Activated gamma-delta T cell treated with anti-CD3 and anti-CD28 coated beads, Interleukin-2, amount 50 U/mL, for 16 hours (primary cell): Measurements from ENCODE around the gene APOB.

Experiments
- DNase-seq: peaks from one replicate; pipeline ENCODE4 v3.0.0-alpha.2; 2020; ENCODE audit warnings: low read depth

Gene APOB

DNA sequence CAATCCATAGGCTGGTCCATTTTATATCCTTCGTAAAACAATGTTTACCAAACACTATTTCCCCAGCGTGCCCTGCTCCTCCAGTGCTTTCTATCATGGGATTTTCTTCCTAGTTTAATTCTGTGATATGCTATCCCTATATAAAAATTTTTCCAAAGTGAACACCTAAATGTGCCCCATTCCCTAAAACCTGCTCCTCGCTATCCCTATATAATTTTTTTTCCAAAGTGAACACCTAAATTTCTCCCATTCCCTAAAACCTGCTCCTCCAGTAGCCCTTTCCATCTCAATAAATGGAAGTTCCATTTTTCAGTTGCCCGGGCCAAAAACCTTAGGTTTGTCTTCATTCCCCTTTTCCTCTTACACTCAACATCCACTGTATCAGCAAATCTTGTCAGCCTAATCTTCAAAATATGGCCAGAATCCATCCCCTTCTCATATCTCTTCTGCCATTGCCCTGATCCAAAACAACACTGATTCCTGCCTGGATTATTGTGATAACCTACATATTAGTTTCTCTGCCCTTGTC is 26.1 kb downstream of the APOB start:
- no peak for DNase-seq

DNA sequence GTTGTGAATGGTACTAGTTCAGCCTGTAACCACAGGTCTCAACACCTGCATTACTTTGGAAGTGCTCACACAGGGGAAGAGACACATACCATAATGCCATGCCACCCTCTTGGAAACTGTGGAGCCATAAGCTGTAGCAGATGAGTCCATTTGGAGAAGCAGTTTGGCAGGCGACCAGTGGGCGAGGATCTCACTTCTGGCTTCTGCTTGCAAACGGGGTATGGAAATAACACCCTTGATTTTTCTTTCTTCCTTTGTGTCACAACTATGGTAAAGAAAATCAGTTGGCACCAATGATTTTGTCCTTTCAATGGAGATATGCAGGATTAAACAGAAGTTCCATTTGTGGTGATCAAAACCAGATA is 28.6 kb downstream of the APOB start:
- DNase-seq = no peak

DNA sequence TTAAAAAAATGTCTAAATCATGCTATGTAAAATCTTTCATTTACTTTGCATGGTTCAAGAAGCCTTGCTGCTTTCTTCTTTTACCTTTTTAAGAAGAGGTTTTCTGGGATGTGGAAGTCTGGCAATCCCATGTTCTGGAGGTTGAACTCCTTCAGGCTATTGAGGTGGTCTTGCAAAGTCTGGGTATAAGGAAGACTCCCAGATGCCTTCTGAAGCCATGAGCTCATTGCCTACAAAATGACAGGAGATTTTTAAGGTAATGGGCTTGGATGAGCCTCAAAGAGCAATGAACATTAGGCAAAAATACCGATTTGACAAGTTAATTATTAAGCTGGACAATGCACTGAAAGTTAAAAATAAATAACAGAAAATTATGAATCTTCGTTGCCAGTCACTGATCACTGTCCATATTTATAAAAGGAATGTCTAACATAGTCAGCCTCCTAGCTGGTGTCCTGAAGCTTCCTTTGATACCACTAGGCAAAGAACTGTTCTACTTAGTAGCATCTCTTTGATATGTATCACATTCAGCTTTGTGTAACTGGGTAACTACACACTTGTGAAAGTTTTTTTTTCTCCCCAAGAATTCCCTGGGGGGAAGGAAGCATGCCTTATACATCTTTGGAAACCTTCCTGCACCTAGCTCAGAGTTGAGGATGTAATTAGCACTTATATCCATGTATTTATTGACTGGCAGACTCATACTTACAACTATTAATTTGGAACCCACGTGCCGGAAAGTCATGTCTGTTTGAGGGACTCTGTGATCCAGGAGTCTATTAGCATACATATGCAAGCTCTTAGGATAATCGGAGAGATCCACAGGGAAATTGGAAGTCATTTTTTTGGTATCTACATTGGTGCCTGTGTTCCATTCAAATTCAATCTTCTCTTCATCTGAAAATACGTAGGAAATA is 29.3 kb downstream of the APOB start:
- no peak for DNase-seq

DNA sequence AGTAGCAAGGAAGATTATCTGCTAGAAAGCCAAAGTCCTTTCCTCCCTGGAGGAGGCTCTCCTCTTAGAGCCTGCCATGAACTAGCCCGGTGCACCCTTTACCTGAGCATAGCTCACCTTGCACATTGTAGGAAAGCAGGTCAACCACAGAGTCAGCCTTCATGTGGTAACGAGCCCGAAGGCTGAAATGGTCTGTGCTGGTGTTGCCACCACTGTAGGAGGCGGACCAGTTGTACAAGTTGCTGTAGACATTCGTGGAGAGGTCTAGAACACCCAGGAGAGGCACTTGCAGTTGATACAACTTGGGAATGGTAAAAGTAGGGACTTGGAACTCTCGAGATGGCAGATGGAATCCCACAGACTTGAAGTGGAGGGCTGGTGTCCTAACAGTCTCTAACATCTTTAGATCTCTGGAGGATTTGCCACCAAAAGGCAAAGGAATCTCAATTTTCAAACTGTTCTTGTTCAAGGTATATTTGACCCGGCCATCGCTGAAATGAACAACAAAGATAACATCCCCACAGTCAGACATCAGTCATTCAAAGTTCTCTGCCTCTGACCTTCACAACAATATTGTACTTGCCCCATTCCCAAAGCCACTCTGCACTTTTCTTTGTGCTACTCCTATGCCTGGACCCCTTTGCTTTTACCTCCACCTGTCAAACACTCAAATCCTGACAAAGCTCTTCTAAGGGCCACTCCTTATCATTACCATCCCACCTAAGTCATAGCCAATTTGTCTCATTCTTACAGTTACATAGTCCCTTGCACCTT is 30.6 kb downstream of the APOB start:
- DNase-seq = no peak

DNA sequence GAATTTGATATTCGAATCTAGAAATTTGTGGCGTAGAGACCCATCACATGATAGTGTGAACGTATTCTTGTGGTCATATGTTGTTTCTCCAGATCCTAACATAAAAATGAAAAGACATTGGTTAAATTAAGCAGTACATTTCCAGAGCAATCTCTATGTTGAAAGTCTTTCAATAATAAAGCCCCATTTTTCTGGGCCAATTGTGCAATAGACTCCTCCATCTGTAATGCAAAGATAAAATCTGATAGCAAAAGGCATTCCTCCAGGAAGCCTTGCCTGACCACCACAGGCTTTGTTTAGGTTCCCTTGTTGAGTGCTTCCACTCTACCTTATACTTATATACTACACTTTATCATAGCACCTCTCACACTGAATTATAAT is 31.3 kb downstream of the APOB start:
- no peak for DNase-seq

DNA sequence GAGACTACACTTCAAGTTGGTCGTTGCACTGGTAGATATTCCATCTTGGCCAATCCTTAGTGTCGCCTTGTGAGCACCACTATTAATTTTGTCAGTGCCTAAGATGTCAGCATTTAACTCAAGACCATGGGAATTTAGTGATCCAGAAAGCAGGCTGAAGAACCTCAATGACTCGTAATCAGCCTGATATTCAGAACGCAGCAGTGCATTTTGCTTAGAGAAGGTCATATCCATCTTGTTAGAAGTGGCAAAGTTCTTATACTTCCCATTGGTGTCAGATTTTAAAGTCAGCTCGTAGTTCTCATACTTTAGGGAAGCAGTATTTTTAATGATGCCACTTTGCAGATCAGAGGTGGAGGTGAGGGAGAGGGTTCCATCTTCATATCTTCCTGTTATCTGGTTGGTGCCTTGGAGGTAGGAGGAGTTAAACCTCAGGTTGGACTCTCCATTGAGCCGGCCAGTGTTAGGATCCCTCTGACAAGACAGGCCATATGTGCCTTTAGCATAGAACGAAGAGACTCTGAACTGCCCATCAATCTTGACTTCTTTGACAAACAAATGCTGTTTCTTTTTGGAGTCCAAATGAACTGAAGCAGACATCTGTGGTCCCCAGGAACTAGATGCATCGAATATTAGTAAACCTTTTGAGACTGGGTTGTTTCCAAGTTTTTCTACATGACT is 31.9 kb downstream of the APOB start:
- no peak for DNase-seq

DNA sequence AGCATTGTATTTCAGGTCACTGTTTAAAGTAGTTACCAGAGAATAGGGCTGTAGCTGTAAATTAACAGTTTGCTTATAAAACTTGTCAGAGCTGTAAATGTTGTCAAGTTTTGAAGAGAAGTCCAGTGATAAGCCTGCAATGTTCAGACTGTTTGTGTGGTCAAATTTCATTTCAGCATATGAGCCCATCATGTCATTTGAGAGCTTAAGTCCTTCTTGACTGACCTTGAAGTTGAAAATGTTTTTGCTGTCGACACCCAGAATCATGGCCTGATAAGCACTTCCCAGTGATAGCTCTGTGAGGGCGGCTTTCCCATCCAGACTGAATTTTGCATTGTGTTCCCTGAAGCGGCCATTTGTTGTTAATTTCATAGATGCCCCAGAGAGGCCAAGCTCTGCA is 32.4 kb downstream of the APOB start:
- DNase-seq = no peak

DNA sequence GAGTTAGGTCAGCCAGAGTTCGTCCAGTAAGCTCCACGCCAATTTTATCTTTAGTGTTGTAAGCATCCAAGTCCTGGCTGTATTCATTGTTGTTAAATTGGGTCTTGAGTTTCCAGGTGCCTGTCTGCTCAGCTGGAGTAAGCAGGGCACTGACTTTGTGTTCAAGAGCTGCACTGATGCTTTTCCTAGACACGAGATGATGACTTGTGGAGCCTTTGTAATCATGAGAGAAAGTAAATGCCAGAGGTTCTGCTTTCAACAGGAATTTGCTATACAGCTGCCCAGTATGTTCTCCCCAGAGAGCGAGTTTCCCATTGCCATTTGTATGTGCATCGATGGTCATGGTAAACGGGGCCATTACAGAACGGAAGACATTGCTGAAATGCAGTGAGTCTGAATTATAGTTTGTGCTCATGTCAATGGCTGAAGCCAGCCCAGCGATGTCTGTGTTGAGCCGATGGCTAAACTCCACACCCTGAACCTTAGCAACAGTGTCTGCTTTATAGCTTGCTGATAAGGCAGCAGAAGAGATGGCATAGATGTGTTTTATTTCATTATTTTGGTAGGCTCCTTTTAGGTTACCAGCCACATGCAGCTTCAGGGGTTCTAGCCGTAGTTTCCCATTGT is 32.9 kb downstream of the APOB start:
- DNase-seq = no peak

DNA sequence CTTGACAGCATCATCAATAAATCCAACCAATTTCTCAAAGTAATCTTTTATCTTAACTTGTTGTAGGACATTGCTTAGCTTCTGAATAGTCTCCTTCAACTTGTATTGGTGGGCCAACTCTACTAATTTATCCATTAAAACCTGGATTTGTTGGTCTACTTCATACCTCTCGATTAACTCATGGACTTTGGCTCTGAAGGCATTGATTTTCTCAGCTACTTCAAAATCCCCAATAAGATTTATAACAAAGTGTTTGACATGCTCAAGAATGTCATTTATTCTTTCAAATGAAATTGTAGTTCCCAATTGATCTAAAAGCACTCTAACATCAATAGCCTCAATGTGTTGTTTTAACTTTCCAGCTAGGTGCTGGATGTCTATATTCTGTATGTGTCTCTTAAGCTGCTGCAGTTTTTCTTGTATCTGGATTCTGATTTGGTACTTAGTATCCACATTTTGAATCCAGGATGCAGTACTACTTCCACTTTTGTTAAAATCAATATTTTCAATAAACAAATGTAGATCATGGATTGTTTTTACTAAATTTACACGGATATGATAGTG is 34.1 kb downstream of the APOB start:
- DNase-seq = no peak

DNA sequence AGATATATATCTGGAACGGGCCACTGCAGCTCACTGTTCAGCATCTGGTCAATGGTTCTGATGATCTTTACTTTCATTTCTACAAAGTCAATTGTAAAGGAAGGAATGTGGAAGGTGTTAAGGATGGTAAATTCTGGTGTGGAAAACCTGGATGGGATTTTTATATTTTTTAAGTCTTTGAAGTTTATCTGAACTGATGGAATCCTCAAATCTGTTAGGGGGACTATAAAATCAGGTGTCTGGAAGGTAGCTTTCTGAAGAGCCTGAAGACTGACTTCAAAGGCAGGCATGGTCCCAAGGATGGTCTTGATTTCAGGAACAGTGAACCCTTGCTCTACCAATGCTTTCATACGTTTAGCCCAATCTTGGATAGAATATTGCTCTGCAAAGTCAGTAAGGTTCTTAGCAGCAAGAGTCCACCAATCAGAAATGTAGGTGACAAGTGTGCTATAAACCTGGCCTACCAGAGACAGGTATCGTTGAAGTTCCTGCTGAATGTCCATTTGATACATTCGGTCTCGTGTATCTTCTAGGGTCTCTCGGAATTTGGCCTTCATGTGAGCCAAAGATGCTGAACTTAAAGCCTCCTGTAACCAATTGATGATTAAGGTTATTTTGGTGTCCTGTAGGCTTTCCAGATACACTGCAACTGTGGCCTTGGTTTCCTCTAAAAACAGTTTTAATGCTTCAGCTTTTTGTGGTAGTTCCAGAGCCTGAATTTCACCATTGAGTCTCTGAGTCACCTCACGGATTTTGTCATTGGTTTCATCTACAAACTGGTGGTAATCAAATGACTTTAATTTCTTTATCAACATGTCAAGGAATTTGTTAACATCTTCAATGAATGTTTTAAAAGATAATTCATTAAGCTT is 34.8 kb downstream of the APOB start:
- DNase-seq = no peak

DNA sequence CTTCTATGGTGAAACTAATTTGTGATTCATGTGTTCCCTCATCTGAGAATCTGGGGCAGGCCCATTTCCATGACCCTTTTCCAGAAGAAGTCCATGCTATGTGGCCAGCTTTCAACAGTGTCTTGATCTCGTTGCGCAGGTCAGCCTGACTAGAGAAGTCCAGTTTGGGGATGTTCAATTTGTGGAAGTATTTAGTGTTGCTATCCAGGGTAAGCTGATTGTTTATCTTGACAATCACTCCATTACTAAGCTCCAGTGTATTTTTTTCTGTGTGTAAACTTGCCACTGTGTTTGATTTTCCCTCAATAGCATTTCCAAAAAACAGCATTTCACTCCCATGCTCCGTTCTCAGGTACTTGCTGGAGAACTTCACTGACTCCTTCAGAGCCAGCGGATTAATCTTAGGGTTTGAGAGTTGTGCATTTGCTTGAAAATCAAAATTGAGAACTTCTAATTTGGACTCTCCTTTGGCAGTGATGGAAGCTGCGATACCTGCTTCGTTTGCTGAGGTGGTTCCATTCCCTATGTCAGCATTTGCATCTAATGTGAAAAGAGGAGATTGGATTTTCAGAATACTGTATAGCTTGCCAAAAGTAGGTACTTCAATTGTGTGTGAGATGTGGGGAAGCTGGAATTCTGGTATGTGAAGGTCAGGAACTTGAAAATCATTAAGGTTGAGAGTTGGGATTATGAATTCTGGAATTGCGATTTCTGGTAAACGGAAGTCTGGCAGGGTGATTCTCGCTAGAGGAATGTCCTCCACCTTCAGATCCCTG is 35.7 kb downstream of the APOB start:
- no peak for DNase-seq

DNA sequence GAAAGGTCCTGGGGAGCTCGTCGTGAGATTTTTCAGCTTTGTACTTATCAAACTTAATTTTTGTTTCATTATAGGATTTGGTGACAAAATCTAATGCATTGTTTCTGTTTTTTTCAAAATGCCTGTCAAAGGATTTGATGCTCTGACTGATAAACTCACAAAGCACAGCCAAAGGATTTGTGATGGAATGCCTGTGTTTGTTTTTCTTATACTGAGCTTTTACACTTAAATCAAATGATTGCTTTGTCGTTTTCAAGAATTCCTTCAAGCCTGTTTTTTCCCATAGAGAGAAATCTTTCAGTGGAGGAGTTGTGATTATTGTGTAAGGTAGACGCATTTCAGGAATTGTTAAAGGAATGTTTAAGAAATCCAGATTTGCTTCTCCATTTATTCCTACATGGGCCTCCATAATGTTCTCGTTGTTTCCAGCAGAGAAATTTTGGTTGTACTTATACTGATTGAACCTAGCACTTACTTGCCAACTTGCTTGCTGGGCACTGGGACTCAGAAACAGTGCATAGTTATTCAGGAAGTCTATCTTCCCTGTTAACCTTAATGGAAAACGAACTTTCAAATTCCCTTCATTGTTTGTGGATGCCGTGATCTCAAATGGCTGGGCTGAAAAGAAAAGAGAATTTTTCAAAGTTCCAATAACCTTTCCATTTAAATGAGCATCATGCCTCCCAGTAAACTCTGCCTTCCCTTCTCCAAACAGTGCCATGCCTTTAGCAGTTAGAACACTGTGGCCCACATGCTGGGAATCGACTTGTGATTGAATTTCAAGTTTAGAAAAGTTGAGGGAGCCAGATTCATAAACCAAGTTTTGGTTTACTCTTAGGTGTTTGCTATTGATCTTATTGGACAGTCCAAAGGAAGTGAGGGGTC is 36.5 kb downstream of the APOB start:
- DNase-seq = no peak

DNA sequence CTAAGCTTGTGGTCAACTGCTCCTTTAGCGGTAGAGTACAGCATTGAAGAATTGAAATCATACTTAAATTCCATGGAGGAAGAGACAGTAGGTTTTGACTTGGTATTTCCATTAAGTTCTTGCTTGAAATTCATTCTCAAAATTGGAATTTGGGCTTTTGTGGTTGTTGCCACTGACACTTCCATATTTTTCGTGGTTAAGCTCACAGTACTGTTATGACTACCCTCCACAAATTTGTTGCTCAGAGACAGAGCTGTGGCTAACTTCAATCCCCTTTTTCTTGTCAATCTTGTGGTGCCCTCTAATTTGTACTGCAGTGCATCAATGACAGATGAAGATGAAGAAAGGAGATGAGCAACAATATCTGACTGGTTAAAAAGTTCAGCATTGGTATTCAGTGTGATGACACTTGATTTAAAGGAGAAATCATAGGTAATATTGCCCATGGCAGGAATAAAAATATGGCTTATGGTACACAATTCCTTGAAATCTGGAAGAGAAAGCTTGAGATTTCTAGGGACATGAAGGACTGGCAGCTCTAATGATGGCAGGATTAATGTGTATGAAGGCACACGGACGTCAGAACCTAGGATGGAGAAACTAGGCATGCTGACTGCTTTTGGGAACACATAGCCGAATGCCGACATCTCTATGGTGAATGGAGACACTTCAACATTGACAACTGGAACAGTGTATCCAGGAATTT is 37.3 kb downstream of the APOB start:
- no peak for DNase-seq

DNA sequence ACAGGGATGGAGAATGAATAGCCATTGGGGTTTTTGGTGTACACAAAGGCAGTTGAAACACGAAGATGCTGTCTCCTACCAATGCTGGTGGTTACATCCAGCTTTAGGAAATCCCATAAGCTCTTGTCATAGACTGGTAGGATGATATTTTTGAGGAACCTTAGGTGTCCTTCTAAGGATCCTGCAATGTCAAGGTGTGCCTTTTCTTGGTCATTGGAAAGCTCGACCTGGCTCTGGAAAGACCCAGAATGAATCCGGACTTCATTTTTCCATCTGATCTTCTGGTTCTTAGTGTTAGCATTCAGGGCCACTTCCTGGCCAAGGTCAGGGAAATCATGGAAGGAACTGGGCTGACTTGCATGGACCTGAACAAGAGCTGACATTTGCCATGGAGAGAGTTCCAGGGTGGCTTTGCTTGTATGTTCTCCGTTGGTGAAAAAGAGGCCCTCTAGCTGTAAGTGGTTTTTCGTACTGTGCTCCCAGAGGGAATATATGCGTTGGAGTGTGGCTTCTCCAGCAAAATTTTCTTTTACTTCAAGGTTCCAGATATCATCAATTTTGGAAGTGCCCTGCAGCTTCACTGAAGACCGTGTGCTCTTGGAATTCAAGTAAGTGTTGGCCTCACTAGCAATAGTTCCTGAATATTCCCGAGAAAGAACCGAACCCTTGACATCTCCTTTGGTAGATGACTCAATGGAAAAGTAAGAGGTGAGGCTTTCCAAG is 38.0 kb downstream of the APOB start:
- no peak for DNase-seq

DNA sequence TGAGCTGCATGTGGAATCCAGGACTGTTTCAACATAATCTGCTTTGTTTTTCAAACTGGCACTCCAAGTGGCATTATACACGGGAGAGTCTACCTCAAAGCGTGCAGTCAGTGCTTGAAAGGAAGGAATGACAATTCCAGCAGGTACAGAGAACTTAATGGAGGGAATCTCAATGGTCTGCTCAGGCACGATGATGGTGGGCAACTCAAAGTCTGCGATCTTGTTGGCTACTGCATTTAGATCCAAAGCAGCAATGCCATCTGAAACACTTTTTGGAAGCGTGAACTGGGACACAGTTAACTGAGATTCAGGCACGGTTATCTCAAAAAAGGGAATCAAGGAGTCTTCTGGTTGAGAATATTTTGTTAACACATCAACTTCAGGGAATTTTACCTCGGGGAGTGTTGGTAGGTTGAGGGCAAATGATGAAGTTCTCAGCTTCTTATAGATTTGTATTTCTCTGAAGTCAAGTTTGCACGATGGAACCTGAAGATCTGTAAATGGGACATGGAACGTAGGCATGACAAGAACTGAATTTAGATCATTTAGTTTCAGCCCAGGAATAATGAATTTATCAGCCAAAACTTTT is 38.7 kb downstream of the APOB start:
- DNase-seq = no peak

DNA sequence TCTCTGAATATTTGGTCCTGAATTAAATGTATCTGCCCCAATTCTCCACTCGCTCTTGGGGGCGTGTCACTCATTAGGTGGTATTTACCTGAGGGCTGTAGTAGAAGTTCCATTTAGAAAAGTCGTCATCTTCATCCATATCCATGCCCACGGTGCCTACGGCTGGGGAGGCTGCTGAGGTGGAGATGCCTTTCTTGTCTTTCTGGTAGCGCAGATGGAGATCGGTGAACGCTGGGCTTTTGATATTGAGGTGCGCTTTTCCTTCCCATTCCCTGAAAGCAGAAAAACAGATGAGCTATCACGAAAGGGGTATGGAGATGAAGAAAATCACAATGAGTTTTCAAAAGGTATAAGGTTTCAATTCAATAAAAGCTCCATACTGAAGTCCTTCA is 39.7 kb downstream of the APOB start:
- no peak for DNase-seq

DNA sequence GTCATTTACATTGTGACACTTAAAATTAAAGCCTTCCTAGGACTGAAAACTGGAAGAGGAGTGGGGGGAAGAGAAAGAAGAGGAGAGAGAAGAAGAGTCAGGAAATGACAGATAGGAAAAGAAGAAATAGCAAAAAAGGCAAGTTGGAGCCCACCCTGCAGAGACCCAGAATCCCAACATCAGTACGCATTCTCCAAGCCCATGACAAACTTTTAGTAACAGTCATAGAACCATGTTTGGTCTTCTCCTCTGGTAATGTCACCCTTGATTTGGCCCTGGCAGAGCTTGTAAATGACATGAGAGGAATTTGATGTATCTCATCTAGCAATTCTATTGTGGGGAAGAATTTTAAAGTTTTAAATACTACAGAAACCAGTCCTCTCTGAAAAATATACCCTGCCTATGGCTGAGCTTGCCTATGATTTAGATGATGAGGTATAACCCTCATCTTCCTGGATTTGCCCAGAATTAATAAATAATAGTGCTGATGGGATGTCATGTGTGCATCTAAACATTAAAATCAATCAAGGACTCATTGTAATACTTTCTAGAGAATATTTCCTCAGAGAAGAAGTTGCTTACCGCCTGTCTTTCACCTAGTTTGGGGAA is 40.2 kb downstream of the APOB start:
- no peak for DNase-seq
